AML-193 (cell line): ENCODE measurements around the gene CAPN13.

Experiments
- DNase-seq, 2 experiments: peaks; one replicate each; lab custom pipeline; 2025; lab: John Stamatoyannopoulos, UW

The CAPN13 gene

GRCh38 chr2:30764021-30764800, 43.0 kb downstream of the CAPN13 start:
- no peak for DNase-seq

DNA sequence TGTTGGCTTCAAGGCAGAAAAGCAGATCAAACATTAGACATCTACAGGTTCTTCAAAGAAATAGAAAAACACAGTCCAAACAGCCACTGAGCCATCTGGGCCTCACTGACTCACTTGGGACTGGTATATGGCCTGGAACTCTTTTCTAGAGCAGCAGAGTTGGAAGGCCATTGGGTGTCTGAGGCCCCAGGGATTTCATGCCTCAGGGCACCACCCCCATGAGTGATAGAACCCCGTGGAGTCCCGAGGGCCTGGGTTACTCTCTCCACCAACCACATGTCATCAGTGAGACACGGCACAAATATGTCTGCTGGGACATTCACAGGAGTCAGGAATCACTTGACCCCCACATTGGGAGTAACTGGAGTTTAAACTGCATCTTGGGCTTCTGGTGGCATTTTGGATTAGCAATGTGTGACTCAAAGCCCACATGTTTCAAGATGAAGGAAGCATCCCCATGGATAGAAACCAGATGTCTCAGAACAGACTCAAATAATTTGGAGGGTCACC, 44.0 kb downstream of the CAPN13 start:
- DNase-seq: no peak

DNA sequence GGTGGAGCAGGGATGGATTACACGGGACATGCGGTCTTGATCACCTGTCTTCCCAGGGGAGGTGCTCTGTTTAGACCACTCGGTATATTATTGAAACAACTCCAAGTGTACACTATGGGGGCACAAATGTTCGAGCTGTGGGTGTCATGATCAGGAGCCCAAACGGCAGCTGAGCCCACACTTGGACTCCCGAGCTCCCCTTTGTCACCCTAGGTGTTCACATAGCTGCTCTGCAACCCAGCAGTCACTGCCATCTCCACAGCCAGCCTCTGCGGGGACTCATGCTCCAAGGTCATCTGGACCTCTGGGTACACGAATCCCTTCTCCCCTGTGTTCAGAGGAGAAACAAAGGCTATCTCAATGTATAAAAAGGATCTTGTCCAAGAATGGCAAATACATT, 46.0 kb downstream of the CAPN13 start:
- no peak for DNase-seq

GRCh38 chr2:30759481-30759880, 47.8 kb downstream of the CAPN13 start:
- no peak for DNase-seq

- no peak for DNase-seq
Measured at GRCh38 chr2:30758191-30758651, 49.0 kb downstream of the CAPN13 start.

- DNase-seq: no peak
Measured at GRCh38 chr2:30757749-30758148, 49.5 kb downstream of the CAPN13 start.

DNA sequence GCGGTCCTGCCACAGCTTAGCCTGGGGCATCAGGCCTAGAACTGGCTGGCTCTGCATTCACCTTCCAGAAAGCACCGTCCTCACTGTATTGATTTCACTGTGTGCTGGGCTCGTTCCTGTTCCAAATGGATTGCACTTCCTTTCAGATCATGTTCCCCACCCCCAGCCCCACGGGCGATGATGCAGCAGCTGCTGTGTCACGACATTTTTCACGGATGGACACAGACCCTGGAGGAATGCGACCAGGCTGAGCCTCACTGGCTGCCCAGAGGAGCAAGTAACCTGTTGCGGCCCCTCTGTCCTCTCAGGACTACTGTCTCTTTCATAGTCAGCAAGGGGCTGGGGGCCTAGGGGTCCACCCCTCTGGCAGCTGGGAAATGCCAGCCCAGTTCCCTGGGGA, 50.3 kb downstream of the CAPN13 start:
- no peak for DNase-seq

DNA sequence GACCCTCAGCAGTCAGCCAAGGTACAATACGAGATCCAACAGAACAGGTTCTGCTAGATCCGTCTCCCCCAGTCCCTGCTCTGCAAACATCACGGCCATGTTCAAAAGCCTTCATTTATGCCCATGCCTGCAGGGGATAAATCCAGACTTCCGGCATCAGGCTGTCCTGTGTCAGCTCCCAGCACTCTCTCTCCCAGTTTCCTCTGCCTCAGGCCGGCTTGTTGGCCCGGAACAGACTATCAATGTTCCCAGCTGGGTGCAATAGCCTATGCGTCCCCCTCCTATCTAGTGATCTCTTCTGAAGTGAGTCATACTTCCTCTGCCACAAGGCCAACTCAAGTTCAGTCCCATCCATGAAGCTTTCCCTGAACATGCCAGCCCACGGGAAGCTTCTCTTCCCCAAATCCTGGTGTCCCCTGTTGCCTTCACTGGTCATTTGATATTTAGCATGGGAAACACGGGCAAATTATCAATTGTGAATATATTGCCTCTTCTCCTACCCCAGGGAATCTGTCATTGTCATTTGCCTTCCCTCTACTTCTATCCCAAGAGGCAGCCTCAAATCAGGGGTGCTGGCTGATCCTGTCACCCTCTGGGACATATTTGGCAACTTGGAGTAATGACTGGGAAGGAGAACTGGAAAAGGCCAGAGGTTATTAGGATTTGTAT, 51.1 kb downstream of the CAPN13 start:
- DNase-seq: no peak

DNA sequence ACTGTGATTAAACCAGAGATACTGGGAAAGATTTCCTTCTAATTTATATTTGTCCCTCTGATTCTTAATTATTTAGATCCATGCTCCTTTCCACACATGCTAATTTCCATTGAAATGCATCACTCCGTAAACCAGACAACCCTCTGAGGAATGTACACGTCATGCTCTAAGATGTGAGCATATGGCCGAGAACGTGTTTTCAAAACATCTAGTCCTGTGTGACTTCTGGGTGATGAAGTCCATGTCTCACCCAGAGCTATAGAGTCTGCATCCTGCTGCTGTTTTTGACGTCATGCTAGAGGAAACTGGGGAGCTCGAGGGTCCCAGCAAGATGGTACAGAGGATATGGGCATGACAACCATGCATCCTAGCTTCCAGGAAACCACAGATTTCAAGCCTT, 53.6 kb downstream of the CAPN13 start:
- no peak for DNase-seq

GRCh38 chr2:30752811-30753210, 54.4 kb downstream of the CAPN13 start:
- no peak for DNase-seq

GRCh38 chr2:30747206-30747605, 60.0 kb downstream of the CAPN13 start:
- DNase-seq: no peak

DNA sequence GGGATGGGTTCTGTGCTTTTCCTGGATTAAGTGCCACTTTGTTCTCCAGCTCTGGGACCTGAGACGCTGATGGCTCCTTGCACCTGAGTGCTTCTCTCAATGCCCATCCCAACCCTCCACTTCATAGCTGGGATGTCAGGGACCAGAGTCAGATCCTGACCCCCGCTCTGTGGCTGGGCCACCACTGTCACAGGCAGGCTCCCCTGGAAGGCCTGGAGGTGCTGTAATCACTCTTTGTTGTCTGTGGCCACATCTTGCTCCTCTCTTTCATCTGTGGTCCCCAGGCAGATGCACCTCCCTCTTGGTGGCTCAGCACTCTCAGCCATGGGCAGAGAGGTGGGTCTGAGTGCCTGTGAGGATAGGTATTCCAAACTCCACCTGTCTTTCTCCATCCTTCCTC, 62.4 kb downstream of the CAPN13 start:
- DNase-seq: no peak

- DNase-seq: no peak
Measured at GRCh38 chr2:30741576-30741975, 65.7 kb downstream of the CAPN13 start.

- no peak for DNase-seq
Measured at GRCh38 chr2:30738141-30738911, 68.9 kb downstream of the CAPN13 start.

GRCh38 chr2:30737326-30737610, 70.0 kb downstream of the CAPN13 start:
- no peak for DNase-seq

DNA sequence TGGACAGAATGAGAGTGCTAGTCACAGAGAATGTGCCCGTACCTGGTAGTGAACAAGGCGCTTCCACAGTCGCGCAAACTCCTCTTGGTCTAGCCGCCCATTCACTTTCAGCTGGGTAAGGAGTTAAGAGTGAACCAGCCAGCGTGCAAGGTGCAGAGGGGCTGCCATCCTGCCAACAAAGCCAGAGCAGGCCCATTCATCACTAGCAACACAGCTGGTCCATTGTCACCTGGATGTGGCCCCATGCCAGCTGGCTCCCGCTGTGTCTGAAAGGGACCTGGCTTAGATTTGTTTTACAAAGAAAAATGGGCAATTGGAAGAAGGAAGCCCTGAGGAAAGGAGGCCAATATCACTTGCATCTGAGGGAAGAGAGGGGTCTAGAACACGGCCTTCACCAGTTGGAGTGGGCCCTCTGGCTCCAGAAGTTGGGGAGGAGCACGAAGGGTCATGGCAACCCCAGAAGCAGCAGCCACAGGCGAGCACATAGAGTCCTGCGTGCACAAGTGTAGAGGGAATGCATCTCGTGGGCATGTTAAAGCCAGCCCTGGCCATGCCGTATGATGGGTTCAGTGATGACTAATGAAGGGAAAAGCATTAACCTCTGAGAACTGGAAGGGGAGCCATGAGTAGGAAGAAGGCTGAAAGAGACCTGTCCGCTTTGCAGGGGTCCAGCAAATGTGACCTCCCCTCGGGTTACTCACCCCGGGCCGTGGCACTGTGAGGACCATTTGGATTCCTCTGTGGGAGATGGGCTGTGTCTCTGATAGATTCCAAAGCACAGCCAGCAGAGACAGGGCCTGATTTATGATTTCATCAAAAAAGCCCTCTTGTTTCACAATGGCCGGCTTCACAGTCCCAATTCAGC, 70.6 kb downstream of the CAPN13 start:
- DNase-seq: no peak

- DNase-seq: no peak
Measured at GRCh38 chr2:30733876-30734520, 73.2 kb downstream of the CAPN13 start.

DNA sequence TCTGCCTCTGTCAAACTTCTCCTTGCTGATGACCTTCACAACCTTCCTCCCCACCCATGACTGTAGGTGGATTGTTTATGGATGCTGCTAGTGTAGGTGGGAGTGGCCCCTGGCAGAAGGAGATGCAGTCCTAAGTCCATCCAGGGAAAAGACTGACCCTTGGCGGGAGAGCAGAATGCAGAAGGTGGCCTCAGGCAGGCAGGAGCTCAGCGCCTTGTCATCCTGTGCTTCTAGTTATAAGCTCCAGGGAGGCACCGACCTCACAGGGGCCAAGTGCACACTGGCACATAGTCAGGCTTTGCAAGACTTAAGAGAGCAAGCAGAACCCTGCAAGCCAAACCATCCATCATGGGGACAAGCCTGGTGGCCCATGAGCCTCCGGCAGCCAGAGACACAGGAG, 74.4 kb downstream of the CAPN13 start:
- no peak for DNase-seq

DNA sequence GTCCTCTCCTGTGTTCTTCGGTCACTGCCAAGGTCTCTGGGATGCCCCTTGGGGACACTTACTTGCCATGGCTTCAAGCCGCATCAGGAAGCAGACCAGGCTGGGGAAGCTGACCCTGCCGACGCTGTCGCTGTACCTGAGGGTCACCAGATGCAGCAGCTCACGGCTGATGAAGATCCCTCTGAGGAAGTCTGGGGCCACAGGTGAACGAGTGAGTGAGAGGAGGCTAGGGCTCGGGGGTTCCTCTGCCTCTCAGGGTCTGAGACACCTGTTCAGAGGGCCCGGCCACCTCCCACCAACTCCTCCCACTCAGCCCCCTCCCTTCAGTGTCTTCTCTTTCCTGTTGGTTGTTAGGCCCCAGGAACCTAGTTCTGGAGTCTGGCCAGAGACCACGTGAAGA, 74.9 kb downstream of the CAPN13 start:
- no peak for DNase-seq

DNA sequence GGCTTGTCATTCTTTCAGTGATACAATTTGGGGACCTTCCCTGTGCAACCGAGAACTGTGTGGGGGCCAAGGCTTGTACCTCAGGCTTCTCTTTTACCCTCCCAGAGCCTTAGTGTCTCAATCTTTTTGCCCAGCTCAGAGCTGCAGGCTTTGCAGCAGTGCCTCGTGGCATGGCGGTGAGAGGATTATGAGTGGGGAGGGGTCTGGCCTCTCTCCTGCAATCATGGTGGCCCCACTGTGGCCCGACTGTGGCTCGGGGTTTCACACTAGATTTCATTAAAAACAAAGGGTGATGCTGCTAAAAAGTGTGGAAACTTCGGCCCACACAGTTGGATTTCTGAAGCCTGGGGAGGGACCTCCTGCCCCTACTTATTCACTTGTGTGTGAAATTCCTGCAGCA, 75.5 kb downstream of the CAPN13 start:
- no peak for DNase-seq
